IMR-90 (cell line): ENCODE data around the gene RNF11. TPM values are rescaled to one million over a fixed set of nuclear protein-coding genes. Genes with fewer than 3 reads are reported as not detected.

ENCODE experiments used
- ATAC-seq: fragments of 200-7000 bp; cut with Tn5 transposase; 2 replicates; pipeline ENCODE4 v1.9.1; 2020; ENCODE audit warnings: low read depth, mild to moderate bottlenecking, moderate library complexity
- BruUV-seq: library from RNA; stranded (reverse); fragments of 400-500 nt; replicated peaks from 2 replicates; lab custom pipeline; 2021; lab: Mats Ljungman, UMichigan
- CTCF ChIA-PET: fragments of 300-600 bp; formaldehyde crosslinking; extraction: SDS; loops from one replicate; lab custom pipeline; 2021; ENCODE audit warnings: antibody characterized with exemption; lab: Yijun Ruan, JAX
- POLR2A ChIA-PET: fragments of 300-600 bp; sonication (Branson Sonifier 250); formaldehyde crosslinking; loops from one replicate; lab custom pipeline; 2022; ENCODE audit warnings: antibody characterized with exemption; ENCODE audit not compliant: unreplicated experiment; lab: Charles Lee
- DNase-seq: peaks from one replicate; pipeline ENCODE4 v3.0.0; 2013
- H2AFZ ChIP-seq: replicated peaks from 2 replicates; pipeline ENCODE3; 2013; ENCODE audit warnings: low read length, mild to moderate bottlenecking; ENCODE audit not compliant: poor library complexity
- H2AK5ac ChIP-seq: 2 replicates; pipeline ENCODE4 v1.6.1; 2013; ENCODE audit warnings: low read depth, low read length, inconsistent platforms
- H2AK9ac ChIP-seq: replicated peaks from 2 replicates; pipeline ENCODE3; 2013; ENCODE audit warnings: mild to moderate bottlenecking, low read depth, low read length, moderate library complexity; ENCODE audit not compliant: poor library complexity
- H2BK120ac ChIP-seq: 2 replicates; pipeline ENCODE4 v1.6.1; 2013; ENCODE audit warnings: low read depth, low read length, inconsistent platforms
- H2BK15ac ChIP-seq: 3 replicates; pipeline ENCODE4 v1.6.1; 2013; ENCODE audit warnings: low read depth, low read length, inconsistent platforms
- H2BK20ac ChIP-seq: 2 replicates; pipeline ENCODE4 v1.6.1; 2013; ENCODE audit warnings: low read depth, mild to moderate bottlenecking, inconsistent platforms, low read length, moderate library complexity
- H2BK5ac ChIP-seq: 2 replicates; pipeline ENCODE4 v1.6.1; 2013; ENCODE audit warnings: mild to moderate bottlenecking, low read depth, low read length, inconsistent platforms; ENCODE audit not compliant: poor library complexity, severe bottlenecking
- H3K14ac ChIP-seq: replicated peaks from 2 replicates; pipeline ENCODE4 v1.6.1; 2013; ENCODE audit warnings: low read depth, low read length, inconsistent platforms
- H3K18ac ChIP-seq: 2 replicates; pipeline ENCODE4 v1.6.1; 2013; ENCODE audit warnings: low read depth, low read length, control low read depth
- H3K23ac ChIP-seq: 2 replicates; pipeline ENCODE4 v1.6.1; 2013; ENCODE audit warnings: low read depth, low read length, inconsistent platforms
- H3K27ac ChIP-seq: 2 replicates; pipeline ENCODE4 v1.5.1; 2013; ENCODE audit warnings: mild to moderate bottlenecking, control low read depth, low read length; ENCODE audit not compliant: insufficient read depth
- H3K27me3 ChIP-seq: 2 replicates; pipeline ENCODE4 v1.6.1; 2013; ENCODE audit warnings: low read length; ENCODE audit not compliant: control insufficient read depth, insufficient read depth
- H3K36me3 ChIP-seq: 2 replicates; pipeline ENCODE4 v1.6.1; 2013; ENCODE audit warnings: low read length, mixed read lengths; ENCODE audit not compliant: control insufficient read depth, insufficient read depth
- H3K4ac ChIP-seq: 2 replicates; pipeline ENCODE4 v1.6.1; 2013; ENCODE audit warnings: low read depth, low read length, inconsistent platforms
- H3K4me1 ChIP-seq: 2 replicates; pipeline ENCODE4 v1.6.1; 2013; ENCODE audit warnings: low read length, mixed read lengths; ENCODE audit not compliant: control insufficient read depth, insufficient read depth
- H3K4me2 ChIP-seq: 2 replicates; pipeline ENCODE4 v1.6.1; 2013; ENCODE audit warnings: low read depth, mild to moderate bottlenecking, control low read depth, low read length, moderate library complexity
- H3K4me3 ChIP-seq: 2 replicates; pipeline ENCODE4 v1.5.1; 2013; ENCODE audit warnings: low read depth, mild to moderate bottlenecking, control low read depth, low read length, moderate library complexity; ENCODE audit not compliant: insufficient read depth
- H3K56ac ChIP-seq: 2 replicates; pipeline ENCODE4 v1.6.1; 2013; ENCODE audit warnings: low read length, inconsistent platforms; ENCODE audit not compliant: insufficient read depth; ENCODE audit errors: extremely low read depth
- H3K79me1 ChIP-seq, 2 experiments: 2 replicates each; pipeline ENCODE4 v1.6.1; 2013; ENCODE audit warnings: low read length in 2 of 2, inconsistent platforms in 1 of 2, low read depth in 1 of 2
- H3K9ac ChIP-seq: 2 replicates; pipeline ENCODE4 v1.6.1; 2013; ENCODE audit warnings: low read depth, low read length, control low read depth
- H3K9me1 ChIP-seq: 2 replicates; pipeline ENCODE4 v1.6.1; 2013; ENCODE audit warnings: low read length, inconsistent platforms; ENCODE audit not compliant: insufficient read depth
- H3K9me3 ChIP-seq: 2 replicates; pipeline ENCODE4 v1.6.1; 2013; ENCODE audit warnings: low read length; ENCODE audit not compliant: control insufficient read depth, insufficient read depth
- H4K20me1 ChIP-seq: 2 replicates; pipeline ENCODE4 v1.6.1; 2013; ENCODE audit warnings: low read length, inconsistent platforms; ENCODE audit not compliant: insufficient read depth
- H4K5ac ChIP-seq: 2 replicates; pipeline ENCODE4 v1.6.1; 2013; ENCODE audit warnings: mild to moderate bottlenecking, low read depth, low read length, control low read depth
- H4K8ac ChIP-seq, 2 experiments: 2 replicates each; pipeline ENCODE4 v1.6.1; 2013; ENCODE audit warnings: low read depth in 2 of 2, low read length in 2 of 2, control low read depth in 1 of 2, inconsistent platforms in 1 of 2
- H4K91ac ChIP-seq: 2 replicates; pipeline ENCODE4 v1.6.1; 2013; ENCODE audit warnings: low read depth, low read length, inconsistent platforms; ENCODE audit not compliant: insufficient read depth
- CEBPB ChIP-seq: IDR thresholded peaks from 2 replicates; pipeline ENCODE4 v1.6.1; 2012; ENCODE audit warnings: low read depth, low read length, improper control_type of control experiment
- CHD1 ChIP-seq: IDR thresholded peaks from 2 replicates; pipeline ENCODE4 v1.6.1; 2012; ENCODE audit warnings: low read depth, low read length, improper control_type of control experiment
- MAFK ChIP-seq: IDR thresholded peaks from 2 replicates; pipeline ENCODE4 v1.6.1; 2012; ENCODE audit warnings: low read depth, low read length, improper control_type of control experiment
- MAZ ChIP-seq: IDR thresholded peaks from 2 replicates; pipeline ENCODE4 v1.6.1; 2012; ENCODE audit warnings: low read depth, mild to moderate bottlenecking, low read length, improper control_type of control experiment, moderate library complexity, borderline replicate concordance
- MXI1 ChIP-seq: IDR thresholded peaks from 2 replicates; pipeline ENCODE4 v1.6.1; 2012; ENCODE audit warnings: low read depth, mild to moderate bottlenecking, low read length, moderate library complexity, borderline replicate concordance
- NFE2L2 ChIP-seq: fragments of 150-350 bp; IDR thresholded peaks from 2 replicates; pipeline ENCODE4 v1.6.1; 2016; ENCODE audit warnings: low read depth, mild to moderate bottlenecking, low read length
- RCOR1 ChIP-seq: IDR thresholded peaks from 2 replicates; pipeline ENCODE4 v1.6.1; 2012; ENCODE audit warnings: mild to moderate bottlenecking, low read length, improper control_type of control experiment; ENCODE audit not compliant: insufficient replicate concordance
- RFX5 ChIP-seq: IDR thresholded peaks from 2 replicates; pipeline ENCODE4 v1.8.0; 2012; ENCODE audit warnings: low read depth, mild to moderate bottlenecking, low read length, moderate library complexity
- SMC3 ChIP-seq: fragments of 150-350 bp; IDR thresholded peaks from 2 replicates; pipeline ENCODE4 v1.6.1; 2016; ENCODE audit warnings: low read depth, mild to moderate bottlenecking, antibody characterized with exemption, low read length, moderate library complexity
- WGBS, 2 experiments: methylation state at CpG; one replicate each; pipeline versions ENCODE4 v1.1.5 to v1.1.7; 2013; ENCODE audit warnings: missing lambda C conversion rate in 2 of 2; ENCODE audit not compliant: insufficient read length in 1 of 2; ENCODE audit errors: extremely low coverage in 2 of 2; 5-methylcytosine and 5-hydroxymethylcytosine counted together
- dilution Hi-C: fragments of 300-500 bp; cut with HindIII; formaldehyde crosslinking; loops from one replicate; pipeline ENCODE4 v1.14.3; 2018; ENCODE audit warnings: low sequenced_read_pairs; ENCODE audit not compliant: unreplicated experiment
- in situ Hi-C: fragments of 300-500 bp; cut with MboI; formaldehyde crosslinking; loops from 3 replicates; pipeline ENCODE4 v1.14.3; 2019; ENCODE audit warnings: low sequenced_read_pairs, inconsistent platforms, mixed read lengths
- intact Hi-C: fragments of 100-400 bp; cut with micrococcal nuclease; formaldehyde crosslinking; loops from 2 replicates; pipeline ENCODE4 v1.10.0; 2022
- polyA plus RNA-seq, 3 experiments: library from polyadenylated mRNA; depleted of rRNA; stranded (reverse); fragments of >200 nt; gene quantifications; 2 replicates each; pipeline ENCODE4 v1.2.3, GENCODE V29; 2012; ENCODE audit warnings: low replicate concordance in 1 of 3
- total RNA-seq: library from RNA; depleted of rRNA; stranded (reverse); fragments of >200 nt; gene quantifications from 2 replicates; pipeline ENCODE4 v1.2.3, GENCODE V29; 2012
- TF ChIP-seq, protein P1 (sequence below): fragments of 150-350 bp; IDR thresholded peaks from 2 replicates; pipeline ENCODE4 v1.6.1; 2017; ENCODE audit warnings: mild to moderate bottlenecking, antibody characterized with exemption, low read length, low read depth

The RNF11 gene
- total and polyA plus RNA-seq, 2 of the 4 experiments (the other 2 are of a cell fraction): 63.3 to 64.1 TPM

DNA sequence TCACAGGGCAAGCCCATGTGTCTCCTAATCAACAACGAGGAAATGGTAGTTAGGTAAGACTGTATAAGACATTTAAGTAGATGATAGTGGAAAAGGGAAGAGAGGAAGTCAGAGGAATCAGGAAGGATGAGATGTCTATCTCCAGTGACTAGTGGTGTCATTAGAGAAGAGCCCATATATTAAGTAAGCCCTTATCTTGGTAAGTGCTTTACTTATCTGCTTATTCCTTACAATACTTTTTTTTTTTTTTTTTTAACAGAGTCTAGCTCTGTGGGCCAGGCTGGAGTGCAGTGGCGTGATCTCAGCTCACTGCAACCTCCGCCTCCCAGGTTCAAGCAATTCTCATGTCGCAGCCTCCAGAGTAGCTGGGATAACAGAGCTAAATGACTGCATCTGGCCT is 29.5 kb downstream of the RNF11 start:
- Histone ChIP-seq H3K9me3 (no peaks in the 10 kb centered on the region), H3K18ac (no peak overlapping the region), H3K79me1 (peaks cover 36 to 78% of the 10 kb centered on the region in 2 experiments), H3K56ac (no peak overlapping the region), H2BK15ac (no peak overlapping the region), H4K91ac (no peak overlapping the region), H3K14ac (no peak overlapping the region), H3K9ac (no peak overlapping the region), H2BK5ac (no peak overlapping the region), H4K5ac (no peak overlapping the region), H3K4me3 (no peak overlapping the region), H3K23ac (no peak overlapping the region), H2AK5ac (no peak overlapping the region), H2AFZ (no peak overlapping the region), H3K27ac (no peak overlapping the region), H4K8ac (no peak overlapping the region), H3K4me1 (peaks cover 17% of the 10 kb centered on the region), H2AK9ac (no peak overlapping the region), H3K4me2 (no peak overlapping the region), H2BK120ac (no peak overlapping the region), H3K4ac (no peak overlapping the region), H3K9me1 (peaks cover 16% of the 10 kb centered on the region), H4K20me1 (peaks cover 55% of the 10 kb centered on the region), H3K36me3 (peaks cover 2% of the 10 kb centered on the region; the same call in 1 of the 2 replicates), H2BK20ac (no peak overlapping the region), H3K27me3 (no peaks in the 10 kb centered on the region)
- intact Hi-C loops (loop anchor here (10.0 kb wide), 1 partner anchor 159 kb away; no protein-coding TSS in a partner anchor), in situ Hi-C loops (no loop called here), dilution Hi-C loops (no loop called here)
- DNase-seq (no peak), ATAC-seq (no peak)
- no peak for TF ChIP-seq CHD1
- no peak for TF ChIP-seq RCOR1
- TF ChIP-seq NFE2L2: no peak
- no peak for TF ChIP-seq RFX5
- TF ChIP-seq CEBPB: no peak
- no peak for TF ChIP-seq MAFK
- TF ChIP-seq MXI1: no peak
- TF ChIP-seq SMC3: no peak
- TF ChIP-seq MAZ: no peak
- TF ChIP-seq, protein P1, sequence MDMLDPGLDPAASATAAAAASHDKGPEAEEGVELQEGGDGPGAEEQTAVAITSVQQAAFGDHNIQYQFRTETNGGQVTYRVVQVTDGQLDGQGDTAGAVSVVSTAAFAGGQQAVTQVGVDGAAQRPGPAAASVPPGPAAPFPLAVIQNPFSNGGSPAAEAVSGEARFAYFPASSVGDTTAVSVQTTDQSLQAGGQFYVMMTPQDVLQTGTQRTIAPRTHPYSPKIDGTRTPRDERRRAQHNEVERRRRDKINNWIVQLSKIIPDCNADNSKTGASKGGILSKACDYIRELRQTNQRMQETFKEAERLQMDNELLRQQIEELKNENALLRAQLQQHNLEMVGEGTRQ: no peak
- WGBS, 2 experiments: no CpG with 5 or more reads among the region's 4 CpGs
- no TSS peak for BruUV-seq
- CTCF ChIA-PET: no interaction called here
- POLR2A ChIA-PET: no interaction called here
